Progenitor cell of endocrine pancreas (in vitro differentiated cells): ENCODE data around the gene ATG3. TPM values are rescaled to one million over a fixed set of nuclear protein-coding genes. Genes with fewer than 3 reads are reported as not detected.

ENCODE experiments used
- DNase-seq: peaks from one replicate; pipeline ENCODE4 v3.0.0; 2021; ENCODE audit warnings: low spot score; ENCODE audit not compliant: unreplicated experiment
- H3K27ac Mint-ChIP-seq: 2 replicates; pipeline ENCODE4 v1.8.0; 2021; ENCODE audit warnings: mild to moderate bottlenecking, moderate library complexity, mixed read lengths
- H3K27me3 Mint-ChIP-seq: 2 replicates; pipeline ENCODE4 v1.8.0; 2021; ENCODE audit warnings: mixed read lengths
- H3K36me3 Mint-ChIP-seq: 2 replicates; pipeline ENCODE4 v1.8.0; 2022; ENCODE audit warnings: mixed read lengths; ENCODE audit not compliant: insufficient read depth
- H3K4me1 Mint-ChIP-seq: 2 replicates; pipeline ENCODE4 v1.8.0; 2021; ENCODE audit warnings: low read depth, mixed read lengths
- H3K4me3 Mint-ChIP-seq: 2 replicates; pipeline ENCODE4 v1.8.0; 2021; ENCODE audit warnings: low read depth, mild to moderate bottlenecking, moderate library complexity, mixed read lengths
- H3K9me3 Mint-ChIP-seq: 2 replicates; pipeline ENCODE4 v1.8.0; 2021; ENCODE audit warnings: low read depth, mixed read lengths
- CTCF ChIP-seq: fragments of 200-600 bp; sonication (generic); IDR thresholded peaks from one replicate; pipeline ENCODE4 v1.5.0; 2021; ENCODE audit warnings: antibody characterized with exemption, mild to moderate bottlenecking; ENCODE audit not compliant: unreplicated experiment
- long read RNA-seq: library from polyadenylated mRNA; unstranded; transcript quantifications from one replicate; pipeline ENCODE4 v2.0.0, GENCODE V29; 2020
- total RNA-seq: library from RNA; stranded (reverse); gene quantifications from 2 replicates; pipeline ENCODE4 v1.2.1, GENCODE V29; 2021

ATG3 gene
- 26.9 and 30.8 TPM in 2 replicates for total RNA-seq
- long read RNA-seq, transcript ATG3-201 (12 exons, 1,570 nt), result major isoform, 31 of 38 reads
- long read RNA-seq, partial matches to known transcripts, result 1 of 38 reads
- long read RNA-seq, other reads (novel, unspliced or antisense), result 4 of 38 reads

DNA sequence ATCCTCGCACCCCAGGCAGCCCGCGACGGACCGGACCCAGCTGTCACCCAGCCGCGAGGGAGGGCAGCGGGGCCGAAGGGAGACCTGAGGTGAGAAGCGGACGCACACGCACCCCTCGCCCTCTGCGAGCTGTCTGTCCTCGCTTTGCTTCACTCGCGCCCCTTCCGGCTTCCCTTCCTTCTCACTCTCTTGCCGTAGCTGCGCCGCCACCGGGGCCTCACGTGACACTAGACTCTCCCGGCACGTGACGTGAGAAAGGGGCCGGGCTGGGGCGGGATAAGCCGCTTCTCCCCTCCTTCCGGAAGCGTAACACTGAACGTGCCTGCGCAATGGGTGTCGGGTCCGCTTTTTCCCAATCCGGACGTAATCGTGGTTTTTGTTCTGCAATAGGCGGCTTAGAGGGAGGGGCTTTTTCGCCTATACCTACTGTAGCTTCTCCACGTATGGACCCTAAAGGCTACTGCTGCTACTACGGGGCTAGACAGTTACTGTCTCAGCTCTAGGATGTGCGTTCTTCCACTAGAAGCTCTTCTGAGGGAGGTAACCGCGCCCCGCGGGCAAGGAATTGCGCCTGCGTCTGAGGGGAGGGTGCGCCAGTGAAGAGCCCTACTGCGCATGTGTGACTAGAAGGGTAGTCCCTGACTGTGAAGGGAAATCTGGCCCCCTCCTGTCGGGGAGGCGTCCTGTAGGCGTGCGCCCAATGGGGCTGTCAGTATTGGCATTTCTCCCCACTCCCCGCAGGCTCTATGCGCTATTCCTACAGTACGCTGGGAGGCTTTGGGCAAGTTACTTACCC is at the start of gene ATG3, which contains the start of gene SLC35A5:
Gene ATG3 (minus strand): TSS at position 229 of the 796 bp plus-strand sequence. CDS start 434 bp downstream, outside the sequence.
Gene SLC35A5 (plus strand): TSS at position 312 of the 796 bp plus-strand sequence. CDS start 1,359 bp downstream, outside the sequence.
- H3K4me3 Mint-ChIP-seq, result peak within 1 kb of the TSS; percentile 92
- peak; percentile 95 for DNase-seq
- no peaks in the 10 kb centered on the region for H3K27me3 Mint-ChIP-seq
- TF ChIP-seq CTCF, result peak; percentile 9
- H3K4me1 Mint-ChIP-seq, result peaks cover 21% of the 10 kb centered on the region
- peaks cover 7% of the 10 kb centered on the region for H3K36me3 Mint-ChIP-seq
- peak within 1 kb of the TSS; percentile 99 for H3K27ac Mint-ChIP-seq
- no peaks in the 10 kb centered on the region for H3K9me3 Mint-ChIP-seq

- Mint-ChIP-seq H3K4me3 (no peak overlapping the region), H3K4me1 (no peaks in the 10 kb centered on the region), H3K36me3 (no peaks in the 10 kb centered on the region), H3K9me3 (no peaks in the 10 kb centered on the region), H3K27me3 (no peaks in the 10 kb centered on the region), H3K27ac (no peak overlapping the region)
- no peak for TF ChIP-seq CTCF
- DNase-seq, result no peak
These were observed 48.4 kb upstream of the ATG3 start for GRCh38 chr3:112610121-112610520.

GRCh38 chr3:112607863-112608262 is 46.1 kb upstream of the ATG3 start:
- Mint-ChIP-seq H3K27ac (no peak overlapping the region), H3K36me3 (no peaks in the 10 kb centered on the region), H3K4me3 (no peak overlapping the region), H3K9me3 (no peaks in the 10 kb centered on the region), H3K4me1 (no peaks in the 10 kb centered on the region), H3K27me3 (no peaks in the 10 kb centered on the region)
- DNase-seq, result no peak
- TF ChIP-seq CTCF, result no peak

DNA sequence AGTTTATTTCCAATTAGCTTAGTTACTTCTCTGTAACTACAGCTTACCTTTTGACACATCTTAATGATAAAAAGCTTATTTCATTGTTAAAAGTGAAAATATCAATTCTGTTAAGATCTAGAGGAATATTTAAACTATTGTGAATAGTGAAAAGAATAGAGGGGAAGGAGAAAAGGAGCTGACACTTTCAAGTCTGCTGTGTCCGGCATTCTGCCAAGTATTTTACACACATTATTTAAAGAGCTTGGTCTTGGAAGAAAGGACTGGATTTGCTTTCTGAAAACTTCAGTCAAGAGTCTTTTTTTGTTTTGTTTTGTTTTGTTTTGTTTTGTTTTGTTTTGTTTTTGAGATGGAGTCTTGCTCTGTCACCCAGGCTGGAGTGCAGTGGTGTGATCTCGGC is 44.3 kb upstream of the ATG3 start:
- H3K27me3 Mint-ChIP-seq, result no peaks in the 10 kb centered on the region

More for the DNA sequence above, 44.3 kb upstream of the ATG3 start:
- Mint-ChIP-seq H3K4me3 (no peak overlapping the region), H3K27ac (no peak overlapping the region), H3K4me1 (no peaks in the 10 kb centered on the region), H3K36me3 (no peaks in the 10 kb centered on the region), H3K9me3 (no peaks in the 10 kb centered on the region)
- no peak for TF ChIP-seq CTCF
- no peak for DNase-seq
